Psoas muscle (tissue), 8 donors: Measurements from ENCODE around the gene IL5RA. TPM values are rescaled to one million over a fixed set of nuclear protein-coding genes. Genes with fewer than 3 reads are reported as not detected.

Experiments used
- ATAC-seq, 4 donors: fragments of 200-7000 bp; cut with Tn5 transposase; one replicate each; pipeline ENCODE4 v1.9.1; 2020; ENCODE audit warnings: moderate library complexity in 3 of 4, mild to moderate bottlenecking in 2 of 4
- DNase-seq, 2 donors: peaks; one replicate each; pipeline ENCODE4 v3.0.0-alpha.2; 2020
- H3K27ac ChIP-seq: fragments of 200-600 bp; one replicate; pipeline ENCODE4 v1.8.0; 2022
- H3K27me3 ChIP-seq, 3 donors: fragments of 200-600 bp in 1 of 3; one replicate each; pipeline versions ENCODE4 v1.6.1 to v1.8.0; 2013 to 2022; ENCODE audit warnings: low read length in 2 of 3, mild to moderate bottlenecking in 2 of 3, moderate library complexity in 1 of 3; ENCODE audit not compliant: insufficient read depth in 3 of 3
- H3K36me3 ChIP-seq, 2 donors: fragments of 200-600 bp in 1 of 2; one replicate each; pipeline versions ENCODE4 v1.6.1 to v1.8.0; 2013 to 2022; ENCODE audit warnings: low read depth in 1 of 2, mild to moderate bottlenecking in 1 of 2, moderate library complexity in 1 of 2; ENCODE audit not compliant: insufficient read depth in 1 of 2
- H3K4me1 ChIP-seq: fragments of 200-600 bp; one replicate; pipeline ENCODE4 v1.8.0; 2022
- H3K4me3 ChIP-seq: fragments of 200-600 bp; one replicate; pipeline ENCODE4 v1.8.0; 2022; ENCODE audit warnings: mild to moderate bottlenecking
- H3K9me3 ChIP-seq: fragments of 200-600 bp; one replicate; pipeline ENCODE4 v1.8.0; 2022
- WGBS, 3 donors: extraction: QIAGEN DNeasy Blood & Tissue Kit; methylation state at CpG; one replicate each; pipeline versions ENCODE4 v1.1.6 to v1.1.7; 2013; 5-methylcytosine and 5-hydroxymethylcytosine counted together
- intact Hi-C, 2 donors: fragments of 100-400 bp; cut with DNase I; formaldehyde crosslinking; loops; one replicate each; pipeline versions ENCODE4 v1.11.0 to v1.14.2; 2022
- polyA plus RNA-seq, 3 donors: library from polyadenylated mRNA; stranded (reverse); fragments of 200-250 nt; gene quantifications; one replicate each; pipeline ENCODE4 v1.2.3, GENCODE V29; 2013
- total RNA-seq, 4 donors: library from RNA; stranded (reverse); fragmentation: NEBNext Ultra II Directional in 2 of 4; extraction: Animal tissue kit (Norgen Biotek cat#: 25700) in 2 of 4; gene quantifications; one replicate each; pipeline versions ENCODE4 v1.2.1 to v1.2.4, GENCODE V29; 2021 to 2023
- TF ChIP-seq, protein P1 (sequence below): fragments of 200-600 bp; IDR thresholded peaks from one replicate; pipeline ENCODE4 v1.8.0; 2022; ENCODE audit warnings: antibody characterized with exemption
- donor health status: healthy with polysubstance abuse.
- donor health status: DM: no; HTN: no; CAD: no; lungs with moderate emphysema.
- donor health status: Bipolar disorder and iron deficiency.
- donor health status: healthy.
- donor health status: DM: yes; HTN: yes; CAD: no.
- donor health status: DM: no; HTN: no; CAD: no.
- donor health status: DM: no; HTN: no; CAD: no.
- donor health status: DM: yes; HTN: yes; CAD: no.

Gene IL5RA
- total and polyA plus RNA-seq, 7 donors, result 0.08 to 0.19 TPM; not detected in 5

DNA sequence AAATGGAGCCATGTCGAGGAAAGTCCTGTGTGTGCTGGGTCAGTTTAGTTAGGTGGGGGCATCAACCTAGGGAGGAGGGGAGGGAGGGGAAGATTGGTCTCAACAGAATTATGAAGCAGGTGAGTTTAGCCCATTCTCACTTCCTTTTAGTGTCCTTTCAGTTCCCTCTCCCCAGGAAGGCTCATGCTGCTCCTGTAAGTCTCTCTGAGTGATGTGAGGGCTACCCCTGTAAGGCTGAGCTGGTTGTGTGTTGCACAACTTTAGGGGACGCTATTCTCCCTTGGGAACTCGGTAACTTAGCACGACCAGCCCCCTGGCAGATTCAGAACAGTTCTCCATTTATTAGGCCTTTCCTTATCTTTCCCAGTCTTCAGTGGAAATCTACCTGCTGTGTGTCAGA lies 21.2 kb downstream of the IL5RA start:
- intact Hi-C loops, result no loop called here
- Histone ChIP-seq H3K4me1 (peaks cover 3% of the 10 kb centered on the region), H3K4me3 (no peak overlapping the region), H3K27me3 (no peaks in the 10 kb centered on the region), H3K36me3 (no peaks in the 10 kb centered on the region), H3K9me3 (no peaks in the 10 kb centered on the region), H3K27ac (no peak overlapping the region)
- TF ChIP-seq, protein P1, sequence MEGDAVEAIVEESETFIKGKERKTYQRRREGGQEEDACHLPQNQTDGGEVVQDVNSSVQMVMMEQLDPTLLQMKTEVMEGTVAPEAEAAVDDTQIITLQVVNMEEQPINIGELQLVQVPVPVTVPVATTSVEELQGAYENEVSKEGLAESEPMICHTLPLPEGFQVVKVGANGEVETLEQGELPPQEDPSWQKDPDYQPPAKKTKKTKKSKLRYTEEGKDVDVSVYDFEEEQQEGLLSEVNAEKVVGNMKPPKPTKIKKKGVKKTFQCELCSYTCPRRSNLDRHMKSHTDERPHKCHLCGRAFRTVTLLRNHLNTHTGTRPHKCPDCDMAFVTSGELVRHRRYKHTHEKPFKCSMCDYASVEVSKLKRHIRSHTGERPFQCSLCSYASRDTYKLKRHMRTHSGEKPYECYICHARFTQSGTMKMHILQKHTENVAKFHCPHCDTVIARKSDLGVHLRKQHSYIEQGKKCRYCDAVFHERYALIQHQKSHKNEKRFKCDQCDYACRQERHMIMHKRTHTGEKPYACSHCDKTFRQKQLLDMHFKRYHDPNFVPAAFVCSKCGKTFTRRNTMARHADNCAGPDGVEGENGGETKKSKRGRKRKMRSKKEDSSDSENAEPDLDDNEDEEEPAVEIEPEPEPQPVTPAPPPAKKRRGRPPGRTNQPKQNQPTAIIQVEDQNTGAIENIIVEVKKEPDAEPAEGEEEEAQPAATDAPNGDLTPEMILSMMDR, result no peak
- WGBS, 3 donors, result 61 to 74% (median 65%) methylated on average over 4 of the region's 4 CpGs
- ATAC-seq, result no peak
- no peak for DNase-seq

GRCh38 chr3:3087716-3088465 lies 22.3 kb downstream of the IL5RA start:
- H3K4me1 ChIP-seq, result peaks cover 3% of the 10 kb centered on the region
- H3K36me3 ChIP-seq, result no peaks in the 10 kb centered on the region
- no peak overlapping the region for H3K27ac ChIP-seq
- 50 to 59% (median 59%) methylated on average over 7 of the region's 7 CpGs for WGBS, 3 donors
- DNase-seq (no peak), ATAC-seq (no peak)
- TF ChIP-seq, protein P1, result no peak
- no peak overlapping the region for H3K4me3 ChIP-seq
- intact Hi-C loops, result no loop called here
- H3K27me3 ChIP-seq, result no peaks in the 10 kb centered on the region
- H3K9me3 ChIP-seq, result no peaks in the 10 kb centered on the region

DNA sequence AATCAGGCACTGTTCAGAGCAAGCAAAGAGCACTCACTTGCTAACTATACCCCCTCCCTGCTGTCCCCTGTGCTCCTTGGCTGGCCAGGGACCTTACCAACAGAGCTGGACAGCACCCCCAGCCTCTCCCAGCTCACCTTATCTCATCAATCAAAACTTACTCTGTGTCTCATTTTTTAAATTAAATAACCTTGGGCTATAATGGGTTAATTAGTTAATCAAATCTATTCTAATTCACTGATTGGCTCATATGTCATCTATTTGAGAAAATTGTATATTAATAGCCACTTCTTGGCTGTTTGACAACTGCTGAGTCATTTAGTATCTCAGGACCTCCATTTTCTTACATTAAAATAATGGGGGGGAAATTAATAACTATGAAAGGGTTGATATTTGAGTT lies 22.9 kb downstream of the IL5RA start:
- Histone ChIP-seq H3K27me3 (no peaks in the 10 kb centered on the region), H3K36me3 (no peaks in the 10 kb centered on the region), H3K4me3 (no peak overlapping the region), H3K9me3 (no peaks in the 10 kb centered on the region), H3K4me1 (peaks cover 3% of the 10 kb centered on the region), H3K27ac (no peak overlapping the region)
- DNase-seq, result no peak
- intact Hi-C loops, result no loop called here
- TF ChIP-seq, protein P1, result no peak
- no peak for ATAC-seq

GRCh38 chr3:3086239-3086638 lies 23.9 kb downstream of the IL5RA start:
- TF ChIP-seq, protein P1, result no peak

DNA sequence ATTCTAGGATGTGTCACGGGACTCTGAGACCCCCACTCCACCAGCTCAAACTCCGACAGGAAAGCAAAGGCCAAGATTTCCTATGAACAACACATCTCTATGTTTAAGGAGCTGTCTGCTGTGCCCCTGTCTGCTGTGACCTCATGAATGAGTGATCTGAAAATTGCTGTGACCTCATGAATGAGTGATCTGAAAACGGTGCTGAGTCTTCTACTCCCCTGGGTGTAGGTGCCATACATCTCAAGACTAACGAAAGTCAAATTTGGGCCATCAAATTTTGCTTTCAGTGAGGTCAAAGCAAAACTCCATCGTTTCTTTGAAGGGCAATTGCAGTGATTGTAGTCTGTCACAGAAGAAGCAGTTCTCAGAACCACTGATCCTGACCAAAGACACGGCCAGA lies 24.4 kb downstream of the IL5RA start:
- 71 to 80% (median 77%) methylated on average over 6 of the region's 6 CpGs for WGBS, 3 donors

More at GRCh38 chr3:3086239-3086638, 23.9 kb downstream of the IL5RA start:
- H3K27me3 ChIP-seq, result no peaks in the 10 kb centered on the region
- WGBS, 3 donors, result 80 to 91% (median 82%) methylated on average over 6 of the region's 6 CpGs
- intact Hi-C loops, result no loop called here
- no peaks in the 10 kb centered on the region for H3K9me3 ChIP-seq
- DNase-seq (no peak), ATAC-seq (no peak)
- H3K4me1 ChIP-seq, result peaks cover 3% of the 10 kb centered on the region
- no peak overlapping the region for H3K27ac ChIP-seq
- no peak overlapping the region for H3K4me3 ChIP-seq
- no peaks in the 10 kb centered on the region for H3K36me3 ChIP-seq

More for the DNA sequence above, 24.4 kb downstream of the IL5RA start:
- TF ChIP-seq, protein P1, result no peak
- ATAC-seq, result no peak
- H3K27me3 ChIP-seq, result no peaks in the 10 kb centered on the region
- H3K4me1 ChIP-seq, result peaks cover 3% of the 10 kb centered on the region
- intact Hi-C loops, result no loop called here
- no peak for DNase-seq
- H3K27ac ChIP-seq, result no peak overlapping the region
- no peaks in the 10 kb centered on the region for H3K9me3 ChIP-seq
- H3K4me3 ChIP-seq, result no peak overlapping the region
- H3K36me3 ChIP-seq, result no peaks in the 10 kb centered on the region
